Peyer's patch (tissue), 4 donors: Measurements from ENCODE around the gene PLIN1. TPM values are rescaled to one million over a fixed set of nuclear protein-coding genes. Genes with fewer than 3 reads are reported as not detected.
A peak's percentile ranks its signal among the peaks of the same experiment; 100 is the strongest.

Source experiments
- DNase-seq, 3 donors: peaks; one replicate each; pipeline ENCODE4 v3.0.0-alpha.2; 2017 to 2019
- H3K27ac ChIP-seq, 4 donors: fragments of 200-600 bp; sonication (generic); one replicate each; pipeline ENCODE4 v1.5.1; 2016 to 2019
- H3K27me3 ChIP-seq, 2 donors: fragments of 200-600 bp; sonication (generic); one replicate each; pipeline ENCODE4 v1.5.1; 2019
- H3K36me3 ChIP-seq, 3 donors: fragments of 200-600 bp; sonication (generic); one replicate each; pipeline ENCODE4 v1.5.1; 2016 to 2019
- H3K4me1 ChIP-seq, 4 donors: fragments of 200-600 bp; sonication (generic); one replicate each; pipeline ENCODE4 v1.5.1; 2016 to 2019
- H3K4me3 ChIP-seq, 4 donors: fragments of 200-600 bp; sonication (generic); 1 replicate in 3 of 4; 2 replicates in 1 of 4; pipeline ENCODE4 v1.5.1; 2016 to 2019; ENCODE audit warnings: mild to moderate bottlenecking in 1 of 4
- H3K9me3 ChIP-seq, 4 donors: fragments of 200-600 bp; sonication (generic); one replicate each; pipeline ENCODE4 v1.5.1; 2016 to 2019; ENCODE audit warnings: mild to moderate bottlenecking in 1 of 4
- CTCF ChIP-seq, 6 experiments: fragments of 450-650 bp in 4 of 6; fragments of 200-600 bp in 2 of 6; sonication (generic) in 1 of 6; IDR thresholded peaks; one replicate each; pipeline ENCODE4 v1.5.1; 2017 to 2019; ENCODE audit warnings: antibody characterized with exemption in 6 of 6, mild to moderate bottlenecking in 3 of 6, moderate library complexity in 1 of 6
- POLR2A ChIP-seq, 2 donors: fragments of 450-650 bp; IDR thresholded peaks; one replicate each; pipeline ENCODE4 v1.5.1; 2017; ENCODE audit warnings: antibody characterized with exemption in 2 of 2, mild to moderate bottlenecking in 2 of 2, moderate library complexity in 2 of 2
- total RNA-seq, 4 donors: library from RNA; depleted of rRNA; stranded (reverse); fragments of >200 nt; gene quantifications; one replicate each; pipeline ENCODE4 v1.1.0, GENCODE V29; 2016

Gene PLIN1
- total RNA-seq, 4 donors from 2014 or later: 7.5 to 10.1 (median 8.9) TPM; not detected in 1

- H3K27ac ChIP-seq: no peak overlapping the region
- H3K27me3 ChIP-seq: no peaks in the 10 kb centered on the region
- TF ChIP-seq POLR2A (IDR thresholded peaks at IDR 0.05): no peak
- TF ChIP-seq CTCF (IDR thresholded peaks at IDR 0.05): no peak
- no peaks in the 10 kb centered on the region for H3K9me3 ChIP-seq
- peaks cover 0 to 4% (median 0%) of the 10 kb centered on the region in 4 donors for H3K4me1 ChIP-seq
- peak in 1 of 3 donors; percentile 44 for DNase-seq
- H3K36me3 ChIP-seq: no peaks in the 10 kb centered on the region
- no peak overlapping the region for H3K4me3 ChIP-seq
Observed at GRCh38 chr15:89646416-89647141, 32.6 kb downstream of the PLIN1 start.

- TF ChIP-seq POLR2A (IDR thresholded peaks at IDR 0.05) (no peak), CTCF (IDR thresholded peaks at IDR 0.05) (no peak)
- H3K27me3 ChIP-seq: no peaks in the 10 kb centered on the region
- peaks cover 0 to 4% (median 0%) of the 10 kb centered on the region in 4 donors for H3K4me1 ChIP-seq
- H3K36me3 ChIP-seq: no peaks in the 10 kb centered on the region
- DNase-seq: no peak
- H3K4me3 ChIP-seq: no peak overlapping the region
- no peaks in the 10 kb centered on the region for H3K9me3 ChIP-seq
- no peak overlapping the region for H3K27ac ChIP-seq
Observed at GRCh38 chr15:89645680-89646079, 33.5 kb downstream of the PLIN1 start.

- no peak for TF ChIP-seq CTCF (IDR thresholded peaks at IDR 0.05)
- Histone ChIP-seq H3K27me3 (no peaks in the 10 kb centered on the region), H3K36me3 (no peaks in the 10 kb centered on the region), H3K27ac (no peak overlapping the region), H3K4me1 (no peaks in the 10 kb centered on the region), H3K4me3 (no peak overlapping the region), H3K9me3 (no peaks in the 10 kb centered on the region)
- DNase-seq: peak in 1 of 3 donors; percentile 23
Observed at GRCh38 chr15:89642106-89642505, 37.1 kb downstream of the PLIN1 start.

- peak in 1 of 3 donors; percentile 8 for DNase-seq
- Histone ChIP-seq H3K27me3 (no peaks in the 10 kb centered on the region), H3K27ac (no peak overlapping the region), H3K9me3 (no peaks in the 10 kb centered on the region), H3K4me1 (no peaks in the 10 kb centered on the region), H3K36me3 (no peaks in the 10 kb centered on the region), H3K4me3 (no peak overlapping the region)
- TF ChIP-seq POLR2A (IDR thresholded peaks at IDR 0.05): no peak
- no peak for TF ChIP-seq CTCF (IDR thresholded peaks at IDR 0.05)
Observed at GRCh38 chr15:89641053-89641452, 38.1 kb downstream of the PLIN1 start.

GRCh38 chr15:89640245-89640644 lies 38.9 kb downstream of the PLIN1 start:
- Histone ChIP-seq H3K4me1 (no peaks in the 10 kb centered on the region), H3K36me3 (no peaks in the 10 kb centered on the region), H3K27ac (no peak overlapping the region), H3K27me3 (no peaks in the 10 kb centered on the region), H3K4me3 (no peak overlapping the region), H3K9me3 (no peaks in the 10 kb centered on the region)
- TF ChIP-seq CTCF (IDR thresholded peaks at IDR 0.05) (no peak), POLR2A (IDR thresholded peaks at IDR 0.05) (no peak)
- DNase-seq: no peak
